Choroid plexus epithelial cell (primary cell): ENCODE results near the gene MRGPRE.

Experiments
- DNase-seq: peaks from one replicate; pipeline ENCODE4 v3.0.0-alpha.2; 2010; ENCODE audit warnings: low read depth
- H3K4me3 ChIP-seq: 2 replicates; pipeline ENCODE4 v1.5.1; 2011; ENCODE audit warnings: low read depth, mild to moderate bottlenecking, control low read depth, low read length, moderate library complexity
- TF ChIP-seq, protein P1 (sequence below): conservative IDR thresholded peaks from 2 replicates; pipeline ENCODE4 v1.5.1; 2011; ENCODE audit warnings: low read depth, mild to moderate bottlenecking, control low read depth, inconsistent platforms, low read length, moderate library complexity

MRGPRE gene

DNA sequence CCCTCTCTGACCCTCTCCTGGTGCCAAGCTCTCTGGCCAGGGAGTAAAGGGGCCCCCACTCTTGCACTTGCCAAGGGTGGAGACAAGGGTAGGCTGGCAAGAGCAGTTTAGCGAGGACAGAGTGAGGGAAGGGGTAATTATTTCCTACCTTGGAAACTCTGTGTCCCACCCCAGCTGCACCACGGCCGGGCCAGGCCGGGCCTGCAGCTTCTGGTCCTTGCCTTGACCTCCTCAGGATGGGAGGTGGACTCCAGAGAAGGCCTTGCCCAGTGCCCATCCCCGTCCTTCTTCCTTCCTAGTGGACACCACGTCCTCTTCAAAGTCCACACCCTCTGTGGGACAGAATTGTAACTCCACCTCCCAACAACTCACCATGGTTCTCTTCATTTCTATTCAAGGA, 48.7 kb downstream of the MRGPRE start:
- DNase-seq: no peak
- TF ChIP-seq, protein P1, sequence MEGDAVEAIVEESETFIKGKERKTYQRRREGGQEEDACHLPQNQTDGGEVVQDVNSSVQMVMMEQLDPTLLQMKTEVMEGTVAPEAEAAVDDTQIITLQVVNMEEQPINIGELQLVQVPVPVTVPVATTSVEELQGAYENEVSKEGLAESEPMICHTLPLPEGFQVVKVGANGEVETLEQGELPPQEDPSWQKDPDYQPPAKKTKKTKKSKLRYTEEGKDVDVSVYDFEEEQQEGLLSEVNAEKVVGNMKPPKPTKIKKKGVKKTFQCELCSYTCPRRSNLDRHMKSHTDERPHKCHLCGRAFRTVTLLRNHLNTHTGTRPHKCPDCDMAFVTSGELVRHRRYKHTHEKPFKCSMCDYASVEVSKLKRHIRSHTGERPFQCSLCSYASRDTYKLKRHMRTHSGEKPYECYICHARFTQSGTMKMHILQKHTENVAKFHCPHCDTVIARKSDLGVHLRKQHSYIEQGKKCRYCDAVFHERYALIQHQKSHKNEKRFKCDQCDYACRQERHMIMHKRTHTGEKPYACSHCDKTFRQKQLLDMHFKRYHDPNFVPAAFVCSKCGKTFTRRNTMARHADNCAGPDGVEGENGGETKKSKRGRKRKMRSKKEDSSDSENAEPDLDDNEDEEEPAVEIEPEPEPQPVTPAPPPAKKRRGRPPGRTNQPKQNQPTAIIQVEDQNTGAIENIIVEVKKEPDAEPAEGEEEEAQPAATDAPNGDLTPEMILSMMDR: no peak
- H3K4me3 ChIP-seq: no peak overlapping the region

DNA sequence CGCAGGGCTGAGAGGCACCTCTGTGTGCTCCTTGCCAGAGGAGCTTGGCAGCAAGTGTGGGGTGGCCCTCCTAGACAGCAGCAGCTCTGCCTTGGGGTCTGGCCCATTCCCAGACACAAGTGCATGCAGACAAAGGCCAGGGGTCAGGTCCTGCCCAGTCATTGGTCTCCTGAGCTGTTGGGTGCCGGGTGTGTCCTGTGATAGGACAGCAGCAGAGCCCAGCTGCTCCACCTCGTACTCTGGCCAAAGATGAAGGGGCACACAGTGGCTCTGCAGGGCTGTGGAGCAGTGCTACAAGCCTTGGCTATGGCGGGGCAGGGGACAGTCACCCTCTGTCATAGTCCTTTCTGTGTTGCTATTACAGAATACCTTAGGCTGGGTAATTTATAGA, 49.8 kb downstream of the MRGPRE start:
- no peak for DNase-seq
- no peak overlapping the region for H3K4me3 ChIP-seq
- TF ChIP-seq, protein P1: no peak

DNA sequence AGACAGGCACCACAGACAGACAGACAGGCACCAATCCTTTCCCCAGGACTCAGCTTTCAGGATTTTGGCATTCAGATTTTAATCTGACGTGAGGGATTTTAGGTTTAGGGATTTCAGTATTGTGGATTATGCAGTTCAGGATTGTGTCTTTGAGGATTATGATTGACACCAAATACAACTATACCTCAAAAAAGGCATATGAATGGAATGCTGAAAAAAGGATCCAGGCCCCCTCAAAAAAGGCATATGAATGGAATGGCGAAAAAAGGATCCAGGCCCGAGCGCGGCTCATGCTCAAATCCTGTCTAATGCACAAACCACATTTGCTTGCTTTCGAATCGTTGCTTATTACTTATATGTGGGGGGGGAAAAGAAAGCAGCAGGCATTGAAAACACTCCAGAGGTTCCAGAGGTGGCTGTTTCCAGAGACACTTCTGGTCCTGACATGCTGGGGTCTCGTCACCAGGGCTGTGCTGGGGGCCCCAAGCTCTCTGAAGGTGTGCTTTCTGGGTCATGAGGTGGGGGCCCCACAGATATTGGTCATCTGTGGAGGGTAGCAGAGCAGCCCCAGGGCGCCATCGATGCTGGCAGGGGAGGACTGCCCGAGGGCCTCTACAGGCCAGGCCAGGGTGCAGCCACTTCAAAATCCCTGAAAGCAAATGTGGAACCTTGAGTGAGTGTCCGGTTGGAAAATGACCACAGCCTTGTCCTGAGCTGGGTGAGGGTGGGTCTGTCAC, 50.3 kb downstream of the MRGPRE start:
- TF ChIP-seq, protein P1: no peak

DNA sequence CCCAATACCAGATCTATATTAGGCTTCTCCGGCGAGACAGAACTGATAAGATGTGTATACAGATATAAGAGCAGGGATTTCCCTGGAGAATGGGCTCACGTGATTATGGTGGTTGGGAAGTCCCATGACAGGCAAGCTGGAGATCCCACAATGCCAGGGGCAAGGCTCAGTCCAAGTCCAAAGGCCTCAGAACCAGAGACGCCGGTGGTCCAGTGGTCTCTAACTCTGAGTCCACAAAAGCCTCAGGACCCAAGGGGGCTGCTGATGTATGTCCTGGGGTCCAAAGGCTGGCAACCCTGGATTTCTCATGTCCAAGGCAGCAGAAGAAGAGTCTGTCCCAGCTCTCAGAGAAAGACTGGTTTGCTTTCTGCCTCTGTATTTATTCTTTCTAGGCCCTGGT, 51.3 kb downstream of the MRGPRE start:
- TF ChIP-seq, protein P1: no peak
- no peak overlapping the region for H3K4me3 ChIP-seq
- DNase-seq: no peak

More for the DNA sequence above, 50.3 kb downstream of the MRGPRE start:
- no peak for DNase-seq
- no peak overlapping the region for H3K4me3 ChIP-seq

DNA sequence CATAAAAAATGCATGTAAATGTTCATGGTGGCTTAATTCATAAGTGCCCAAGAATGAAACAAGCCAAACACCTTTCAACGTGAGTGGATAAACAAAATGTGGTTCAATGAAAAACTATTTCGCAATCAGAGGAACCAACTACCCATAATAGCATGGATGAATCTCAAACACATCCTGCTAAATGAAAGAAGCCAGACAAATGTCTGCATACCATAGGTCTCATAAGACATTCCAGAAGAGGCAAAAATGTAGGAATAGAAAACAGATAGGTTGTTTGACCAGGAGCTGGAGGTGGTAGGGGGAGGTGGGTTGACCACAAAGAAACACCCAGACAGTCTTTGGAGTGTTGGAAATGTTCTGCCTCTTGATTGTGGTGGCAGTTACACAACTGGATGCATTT, 53.9 kb downstream of the MRGPRE start:
- DNase-seq: peak; percentile 41
- H3K4me3 ChIP-seq: no peak overlapping the region
- TF ChIP-seq, protein P1: no peak

DNA sequence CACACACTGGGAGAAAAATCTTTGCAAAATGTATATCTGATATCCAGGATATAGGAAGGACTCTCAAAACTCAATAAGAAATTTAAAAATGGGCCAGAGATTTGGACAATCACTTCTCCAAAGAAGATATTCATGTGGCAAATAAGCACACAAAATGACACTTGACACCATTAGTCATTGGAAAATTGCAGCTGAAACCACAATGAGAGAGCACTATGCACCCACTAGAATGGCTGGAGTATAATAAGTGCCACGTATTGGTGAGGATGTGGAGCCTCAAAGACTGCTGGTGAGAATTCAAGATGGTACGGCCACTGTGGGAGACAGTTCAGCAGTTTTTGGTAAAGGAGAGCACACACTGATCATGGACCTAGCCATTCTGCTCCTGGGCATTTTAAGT, 54.3 kb downstream of the MRGPRE start:
- TF ChIP-seq, protein P1: no peak
- DNase-seq: peak; percentile 28

More for the DNA sequence above, 54.3 kb downstream of the MRGPRE start:
- no peak overlapping the region for H3K4me3 ChIP-seq
